ENCODE data around the gene PLCE1.

Gene PLCE1

DNA sequence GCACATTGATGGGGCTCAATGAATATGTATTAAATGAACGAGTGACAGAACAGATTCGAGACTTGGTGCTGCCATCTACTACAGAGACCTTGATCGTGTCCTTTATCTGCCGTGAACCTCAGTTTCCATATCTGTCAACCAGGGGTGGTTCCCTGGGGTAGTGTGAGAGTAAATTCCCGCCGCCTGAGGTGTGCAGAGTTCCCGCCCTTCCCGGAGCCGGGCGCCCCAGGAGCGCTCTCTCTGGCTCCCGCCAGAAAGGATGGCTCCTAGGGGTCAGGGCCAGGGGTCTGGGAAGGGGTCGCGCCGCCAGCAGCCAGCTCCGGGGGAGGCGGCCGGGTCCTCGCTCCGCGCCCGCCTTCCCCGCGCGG, 333 bp upstream of the PLCE1 start:
- in situ Hi-C loops (cut with MboI; ENCODE audit: low sequenced_read_pairs), result no loop called here

DNA sequence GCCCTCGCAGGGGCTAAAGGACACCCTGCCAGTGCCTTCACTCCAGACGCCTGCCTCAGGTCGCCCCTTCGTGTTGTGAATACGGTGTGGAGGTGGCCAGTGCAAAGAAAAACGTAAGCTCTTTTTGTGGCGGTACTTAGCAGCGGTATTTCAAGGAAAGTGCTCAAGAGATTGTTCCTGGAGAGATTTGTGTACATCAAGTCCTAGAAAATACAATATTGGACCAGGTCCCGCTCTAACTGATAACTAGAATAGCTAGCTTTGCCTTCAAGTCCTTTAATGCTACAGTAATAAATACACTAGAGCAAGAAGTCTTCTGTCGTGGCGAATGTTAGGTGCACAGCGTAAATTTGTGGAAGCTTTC, 689 bp downstream of the PLCE1 start:
- in situ Hi-C loops (cut with MboI; ENCODE audit: low sequenced_read_pairs), result no loop called here

DNA sequence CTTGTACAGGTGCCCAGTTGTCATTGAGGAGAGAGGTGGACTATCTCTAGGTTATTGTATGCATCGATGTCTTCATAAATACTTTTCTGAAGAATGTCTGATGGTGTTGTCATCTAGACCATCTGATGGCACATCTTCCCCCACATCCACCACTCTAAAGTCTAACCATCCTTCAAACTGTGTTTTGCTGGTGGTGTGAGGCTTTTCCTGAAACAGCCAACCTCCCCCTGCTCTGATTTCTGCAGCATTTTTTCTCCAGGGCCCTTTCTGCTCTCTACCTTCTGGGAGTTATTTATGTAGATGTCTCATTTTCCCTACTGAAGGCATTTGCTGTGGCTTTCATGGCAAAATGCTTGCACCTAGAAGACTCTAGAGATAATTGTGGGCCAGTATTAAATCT, 1.5 kb downstream of the PLCE1 start:
- in situ Hi-C loops (cut with MboI; ENCODE audit: low sequenced_read_pairs), result no loop called here

DNA sequence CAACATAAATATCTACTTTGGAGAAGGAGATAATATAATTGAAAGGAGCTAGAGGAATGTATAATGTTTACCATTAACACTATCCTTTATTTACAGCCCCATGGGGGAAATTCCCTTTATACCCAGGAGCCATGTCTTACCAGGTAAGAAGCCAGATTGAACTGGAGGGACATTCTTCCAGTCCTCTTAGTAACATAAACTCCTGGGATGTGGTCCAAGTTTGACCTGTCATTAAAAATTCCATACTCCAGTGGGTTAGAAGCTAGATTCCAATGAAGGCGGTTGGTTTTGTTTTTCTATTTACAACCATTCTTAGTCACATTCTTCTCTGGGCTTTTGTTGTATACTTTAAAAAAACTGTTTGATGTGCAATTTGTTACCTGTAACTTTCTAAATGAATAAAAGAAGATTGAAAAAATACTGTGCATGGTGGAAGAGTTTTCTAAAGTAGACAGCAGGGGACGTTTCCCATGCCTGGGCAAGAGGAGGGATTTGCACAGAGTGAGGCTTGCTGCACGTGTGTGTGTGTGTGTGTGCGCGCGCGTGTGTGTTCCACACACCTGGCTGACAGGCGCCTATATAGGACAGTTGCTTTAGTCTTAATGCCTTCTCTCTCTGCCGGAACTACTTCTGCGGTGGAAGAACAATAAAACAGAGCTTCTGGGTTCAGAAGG, 2.0 kb downstream of the PLCE1 start:
- in situ Hi-C loops (cut with MboI; ENCODE audit: low sequenced_read_pairs), result no loop called here

DNA sequence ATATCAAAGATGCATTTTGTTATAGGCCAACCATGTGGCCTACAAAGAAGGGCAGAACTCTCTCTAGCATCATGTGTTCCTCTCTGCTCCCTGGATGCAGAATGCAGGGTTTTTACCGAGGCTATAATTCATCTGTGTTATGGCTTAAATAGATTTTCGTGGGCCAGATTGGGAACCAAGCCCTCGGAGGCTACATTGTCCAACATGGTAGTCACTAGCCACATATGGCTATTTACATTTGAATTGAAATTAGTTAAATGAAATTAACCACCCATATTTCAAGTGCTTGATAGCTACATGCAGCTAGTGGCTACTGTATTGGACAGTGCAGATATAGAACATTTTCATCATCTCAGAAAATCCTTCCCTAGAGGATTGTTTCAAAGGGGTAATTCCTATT, 2.8 kb downstream of the PLCE1 start:
- in situ Hi-C loops (cut with MboI; ENCODE audit: low sequenced_read_pairs), result no loop called here

DNA sequence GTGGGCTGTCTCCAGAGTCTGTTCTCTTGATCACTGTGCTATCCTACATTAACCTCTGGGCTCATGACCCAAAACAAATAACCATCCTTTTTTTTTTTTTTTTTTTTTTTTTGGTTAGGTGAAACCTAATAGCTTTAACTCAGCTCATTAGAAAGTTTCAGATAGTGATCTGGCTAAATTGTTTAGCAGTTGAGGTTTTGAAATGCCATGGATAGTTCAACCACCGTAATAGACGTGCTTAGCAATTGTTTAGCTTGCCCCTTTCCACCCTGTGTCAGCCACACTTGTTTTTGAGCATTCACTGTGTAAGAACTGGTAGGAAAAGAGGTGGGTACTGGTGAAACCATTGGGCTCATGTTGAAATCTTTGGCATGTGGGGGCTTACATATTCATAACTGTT, 3.8 kb downstream of the PLCE1 start:
- in situ Hi-C loops (cut with MboI; ENCODE audit: low sequenced_read_pairs), result no loop called here

DNA sequence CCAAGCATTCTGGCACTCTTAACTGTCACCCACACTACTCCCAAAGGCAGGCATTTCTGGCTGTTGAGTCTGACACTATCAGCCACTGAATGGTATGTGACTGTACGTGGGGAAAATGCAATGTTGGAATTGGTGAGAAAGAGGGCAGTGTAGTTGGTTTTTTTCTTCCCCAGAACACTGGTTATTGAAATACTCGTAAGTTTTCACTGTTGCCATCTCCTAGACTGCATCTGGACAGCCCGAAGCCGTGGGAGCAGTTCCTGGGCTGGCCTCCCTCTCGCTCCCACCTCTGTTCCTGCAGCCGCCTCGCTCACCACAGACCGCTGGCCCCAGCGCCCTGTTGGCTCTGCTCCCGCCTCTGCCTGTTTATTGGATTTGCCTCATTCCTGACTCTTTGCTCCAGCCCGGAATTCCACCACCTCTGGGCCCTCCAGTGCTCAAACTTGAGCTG, 5.7 kb downstream of the PLCE1 start:
- in situ Hi-C loops (cut with MboI; ENCODE audit: low sequenced_read_pairs), result no loop called here

DNA sequence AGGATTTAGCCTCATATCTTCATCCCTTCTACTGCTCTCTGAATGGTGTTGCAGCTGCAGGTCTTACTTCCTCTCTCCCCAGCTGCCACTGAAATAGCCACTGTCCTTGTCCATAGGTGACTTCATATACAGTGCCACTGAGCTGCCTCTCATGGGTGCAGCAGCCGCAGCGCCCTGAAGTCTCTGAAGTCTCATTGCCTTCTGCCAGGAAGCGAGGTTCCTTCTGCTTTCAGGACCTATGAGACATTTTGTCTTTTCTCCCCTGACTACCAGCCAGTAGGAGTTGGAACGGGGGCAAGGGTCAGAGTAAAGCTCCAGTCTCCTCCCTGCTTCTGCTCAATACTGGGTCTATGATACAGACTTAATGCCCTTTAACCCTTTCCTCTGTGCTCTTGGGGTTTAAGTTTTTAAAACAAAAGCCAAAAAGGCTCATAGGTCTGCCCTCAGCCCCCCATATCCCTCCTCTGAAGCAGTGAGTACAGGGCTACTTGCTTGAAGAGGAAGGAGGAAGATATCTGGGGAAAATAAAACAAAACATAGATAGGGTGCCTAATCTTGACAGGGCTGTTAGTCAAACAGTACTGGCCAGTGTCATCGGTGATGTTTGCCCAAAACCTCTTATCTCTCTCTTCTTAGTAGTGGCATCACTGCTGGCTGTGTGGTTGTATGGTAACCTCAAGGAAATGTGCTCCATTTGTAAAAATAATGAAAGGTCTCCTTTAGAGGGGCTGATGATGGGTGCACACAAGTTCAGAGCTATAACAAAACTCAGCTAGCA, 7.1 kb downstream of the PLCE1 start:
- in situ Hi-C loops (cut with MboI; ENCODE audit: low sequenced_read_pairs), result no loop called here

DNA sequence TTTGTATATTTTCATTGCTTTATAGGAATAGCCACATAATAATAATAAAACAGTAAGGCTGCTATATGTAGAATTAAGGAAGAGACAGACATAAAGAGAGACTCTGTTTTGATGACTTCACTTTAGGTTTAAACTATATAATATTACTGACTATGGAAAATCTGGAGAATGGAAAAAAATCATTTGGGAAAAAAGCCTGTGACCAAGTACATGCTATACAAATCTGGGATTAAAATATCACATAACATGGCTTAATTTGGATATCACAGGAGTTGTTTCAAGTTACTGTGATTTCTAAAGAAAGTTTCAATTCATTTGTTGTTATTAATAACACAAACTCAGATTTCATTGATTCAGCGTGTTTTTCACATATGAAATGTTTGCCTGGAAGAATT, 7.7 kb downstream of the PLCE1 start:
- in situ Hi-C loops (cut with MboI; ENCODE audit: low sequenced_read_pairs), result no loop called here

DNA sequence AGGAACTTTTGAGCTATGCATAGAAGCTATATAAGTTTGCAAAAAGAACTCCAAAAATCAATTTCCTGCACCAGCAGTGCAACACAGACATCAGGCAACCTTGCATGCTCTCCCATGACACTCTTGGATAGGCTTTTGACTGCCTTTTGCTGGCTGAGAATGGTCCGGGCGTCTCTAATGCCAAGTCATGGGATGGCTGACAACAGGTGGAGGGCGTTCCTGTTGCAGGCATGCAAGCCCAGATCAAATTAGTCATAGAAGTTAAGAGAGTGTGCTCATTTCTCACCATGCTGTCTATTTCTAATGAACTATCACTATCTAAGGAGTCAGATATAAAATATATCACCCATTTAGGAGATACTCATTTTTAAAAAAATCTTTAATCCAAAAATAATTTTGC, 8.4 kb downstream of the PLCE1 start:
- in situ Hi-C loops (cut with MboI; ENCODE audit: low sequenced_read_pairs), result no loop called here

DNA sequence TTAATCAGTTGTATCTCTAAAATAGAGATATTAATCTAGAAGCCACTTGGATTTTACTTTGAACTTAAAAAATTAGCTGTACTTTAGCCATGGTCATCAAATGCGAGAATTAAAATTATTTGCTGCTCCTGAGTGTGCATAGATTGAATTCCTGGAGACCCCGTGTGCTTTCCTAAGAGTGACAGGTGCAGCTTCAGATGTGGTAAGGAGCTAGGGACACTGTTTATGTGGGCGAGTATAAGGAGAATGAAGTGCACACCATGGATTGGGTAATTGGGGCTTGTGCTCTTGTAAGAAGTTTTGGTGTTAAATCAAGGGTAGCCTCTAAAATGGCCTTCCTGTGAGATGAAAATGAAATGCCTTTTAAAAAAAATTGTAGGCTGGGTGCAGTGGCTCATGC, 9.8 kb downstream of the PLCE1 start:
- in situ Hi-C loops (cut with MboI; ENCODE audit: low sequenced_read_pairs), result no loop called here

DNA sequence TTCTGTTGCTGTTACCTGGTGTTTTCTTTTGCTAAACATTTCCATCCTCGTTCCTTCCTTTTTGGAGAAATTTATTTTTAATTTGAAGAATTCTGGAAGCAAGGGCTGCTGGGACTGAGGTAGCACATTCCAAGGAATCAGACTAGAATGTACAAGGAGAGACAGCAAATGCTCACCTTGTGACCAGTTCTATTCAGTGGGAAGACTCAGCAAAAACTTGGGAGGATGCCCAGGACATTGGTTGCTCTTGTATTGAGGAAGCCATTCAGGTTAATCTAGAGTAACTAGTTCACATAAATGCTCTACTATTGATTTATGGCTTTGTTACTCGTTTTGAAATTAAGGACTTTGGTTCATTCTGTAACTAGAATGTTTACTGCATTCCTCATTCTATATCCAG, 11.3 kb downstream of the PLCE1 start:
- in situ Hi-C loops (cut with MboI; ENCODE audit: low sequenced_read_pairs), result no loop called here

DNA sequence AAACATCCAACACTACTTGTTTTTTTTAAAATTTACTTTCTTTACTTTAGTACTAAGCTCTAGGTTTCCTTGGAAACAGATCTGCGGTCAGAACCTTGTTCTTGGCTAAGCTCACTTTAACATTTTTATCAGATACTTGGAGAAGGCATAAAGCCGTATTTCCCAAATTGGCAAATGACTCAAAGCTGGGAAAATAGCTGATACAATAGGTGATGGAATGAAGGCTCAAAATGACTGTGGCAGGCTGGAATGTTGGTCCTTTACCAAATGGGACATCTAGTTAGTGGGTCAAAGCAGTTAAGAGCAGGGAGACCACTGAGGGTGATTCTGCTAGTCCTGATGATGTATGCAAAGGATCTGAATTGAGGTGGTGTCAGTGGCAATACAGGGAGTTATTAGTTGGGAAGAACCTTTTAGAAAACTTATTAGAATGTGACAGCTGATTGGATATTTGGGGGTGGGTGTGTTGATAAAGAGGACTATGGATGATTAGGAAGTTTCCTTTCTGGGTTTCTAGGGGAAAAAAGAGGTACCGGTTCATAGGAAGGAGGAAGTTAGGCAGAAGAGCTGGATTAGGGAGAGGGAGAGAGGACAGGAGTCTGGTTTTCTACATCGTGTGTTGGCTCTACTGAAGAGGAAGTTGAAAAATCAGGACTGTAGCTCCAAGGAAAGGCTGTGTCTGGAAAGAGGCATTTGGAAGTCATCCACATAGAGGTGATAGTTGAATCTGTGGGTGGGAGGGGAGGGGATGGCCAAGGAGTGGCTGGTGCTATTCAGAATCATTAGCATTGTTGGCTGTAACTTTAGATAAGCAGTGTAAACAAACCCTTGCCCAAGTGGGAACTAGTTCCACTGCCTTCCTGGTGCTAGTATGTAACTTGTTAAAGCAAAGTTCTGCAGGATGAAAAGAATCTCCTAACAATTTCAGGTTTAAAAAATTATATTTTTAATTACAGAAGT, 13.1 kb downstream of the PLCE1 start:
- in situ Hi-C loops (cut with MboI; ENCODE audit: low sequenced_read_pairs), result no loop called here

DNA sequence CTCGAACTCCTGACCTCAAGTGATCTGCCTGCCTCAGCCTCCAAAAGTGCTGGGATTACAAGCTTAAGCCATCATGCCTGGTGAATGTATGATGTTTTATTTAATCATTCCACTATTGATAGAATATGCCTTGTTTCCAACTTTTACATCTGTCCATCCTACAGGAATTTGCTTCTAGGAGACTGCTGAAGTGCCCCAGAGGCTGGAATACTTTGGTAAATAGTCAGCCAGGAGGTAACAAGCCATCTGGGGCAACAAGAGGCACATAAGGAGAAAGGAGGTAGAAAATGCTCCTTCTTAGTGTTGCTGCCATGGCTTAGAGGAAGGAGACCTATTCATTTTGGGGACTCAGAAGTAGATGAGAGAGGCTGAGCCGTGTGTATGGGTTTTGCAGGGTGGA, 14.8 kb downstream of the PLCE1 start:
- in situ Hi-C loops (cut with MboI; ENCODE audit: low sequenced_read_pairs), result no loop called here

DNA sequence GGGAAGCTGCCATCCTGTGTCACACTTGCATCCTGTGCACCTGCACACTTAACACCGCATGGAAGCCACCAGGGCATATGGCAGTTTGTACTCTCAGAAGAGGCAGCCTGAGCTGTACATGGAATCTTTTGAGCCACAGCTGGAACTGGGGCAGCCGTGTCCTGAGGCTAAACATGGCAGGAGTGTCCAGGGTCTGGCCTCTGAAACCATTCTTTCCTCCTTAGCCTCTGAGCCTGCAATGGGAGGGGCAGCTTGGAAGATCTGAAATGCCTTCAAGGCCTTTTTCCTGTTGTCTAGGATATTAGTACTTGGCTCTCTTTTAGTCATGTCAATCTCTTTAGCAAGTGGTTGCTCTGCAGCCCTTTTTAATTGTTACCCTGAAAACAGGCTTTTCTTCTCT, 16.4 kb downstream of the PLCE1 start:
- in situ Hi-C loops (cut with MboI; ENCODE audit: low sequenced_read_pairs), result no loop called here

DNA sequence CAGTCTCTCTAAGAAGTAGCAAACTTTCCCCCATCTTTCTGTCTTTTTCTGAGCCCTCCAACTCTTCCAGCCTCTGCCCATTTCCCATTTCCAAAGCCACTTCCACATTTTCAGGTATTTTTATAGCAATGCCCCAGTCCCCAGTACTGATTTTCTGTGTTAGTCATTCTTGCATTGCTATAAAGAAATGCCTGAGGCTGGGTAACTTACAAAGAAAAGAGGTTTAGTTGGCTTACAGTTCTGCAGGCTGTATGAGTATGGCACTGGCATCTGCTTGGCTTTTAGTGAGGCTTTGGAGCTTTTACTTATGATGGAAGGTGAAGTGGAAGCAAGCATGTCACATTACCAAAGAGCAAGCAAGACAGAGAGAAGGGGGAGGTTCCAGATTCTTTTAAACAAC, 17.2 kb downstream of the PLCE1 start:
- in situ Hi-C loops (cut with MboI; ENCODE audit: low sequenced_read_pairs), result no loop called here

DNA sequence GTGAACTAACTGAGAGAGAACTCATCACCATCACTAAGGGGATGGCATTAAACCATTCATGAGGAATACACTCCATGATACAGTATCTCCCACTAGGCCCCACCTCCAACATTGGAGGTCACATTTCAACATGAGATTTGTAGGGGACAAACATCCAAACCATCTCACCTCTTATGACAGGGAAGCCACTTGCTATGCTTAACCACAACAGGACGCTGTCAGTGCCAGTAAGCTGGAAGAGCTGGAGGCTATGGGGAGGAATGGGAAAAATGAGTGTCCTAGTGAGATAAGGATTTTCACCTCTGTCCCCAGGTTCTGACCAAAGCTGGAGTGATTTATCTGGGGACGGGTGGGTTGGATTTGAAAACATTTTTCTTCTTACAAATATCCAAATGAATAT, 17.6 kb downstream of the PLCE1 start:
- in situ Hi-C loops (cut with MboI; ENCODE audit: low sequenced_read_pairs), result no loop called here

DNA sequence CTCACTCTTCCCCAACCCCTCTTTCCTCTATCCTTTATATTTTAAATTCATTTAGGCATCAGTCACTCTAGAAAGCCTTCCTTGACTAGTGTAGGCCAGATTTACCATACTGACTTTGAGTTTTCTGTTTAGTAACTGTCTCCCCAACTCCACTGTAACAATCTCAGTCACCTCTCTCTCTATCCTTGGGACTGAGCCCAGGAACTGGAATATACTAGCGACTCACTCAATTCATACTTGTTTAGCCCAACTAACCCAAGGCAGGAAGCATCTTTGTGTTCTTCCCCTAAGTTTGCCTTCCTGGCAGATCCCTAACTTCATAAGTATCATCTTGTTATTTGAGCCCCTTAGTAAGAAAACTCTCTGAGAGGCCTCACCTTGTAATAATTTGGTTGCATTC, 19.1 kb downstream of the PLCE1 start:
- in situ Hi-C loops (cut with MboI; ENCODE audit: low sequenced_read_pairs), result no loop called here

DNA sequence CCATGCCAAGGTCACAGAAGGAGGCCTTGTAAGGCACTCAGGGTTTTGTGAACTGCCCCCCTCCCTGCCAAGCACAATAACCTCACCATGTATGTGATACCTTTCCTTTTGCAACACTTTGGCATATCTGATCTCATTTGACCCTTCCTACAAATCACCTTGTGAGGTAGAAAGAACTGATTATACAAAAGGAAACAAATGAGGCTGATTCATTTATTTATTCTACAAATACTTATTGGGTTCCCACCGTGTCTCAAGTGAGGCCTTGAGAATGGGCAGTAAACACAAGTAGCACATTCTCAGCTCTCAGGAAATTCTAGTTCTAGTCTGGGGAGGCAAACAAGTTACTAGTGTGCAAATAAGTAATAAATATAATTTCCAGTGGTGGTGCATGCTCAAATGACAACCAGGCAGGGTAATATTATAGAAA, 19.6 kb downstream of the PLCE1 start:
- in situ Hi-C loops (cut with MboI; ENCODE audit: low sequenced_read_pairs), result no loop called here

DNA sequence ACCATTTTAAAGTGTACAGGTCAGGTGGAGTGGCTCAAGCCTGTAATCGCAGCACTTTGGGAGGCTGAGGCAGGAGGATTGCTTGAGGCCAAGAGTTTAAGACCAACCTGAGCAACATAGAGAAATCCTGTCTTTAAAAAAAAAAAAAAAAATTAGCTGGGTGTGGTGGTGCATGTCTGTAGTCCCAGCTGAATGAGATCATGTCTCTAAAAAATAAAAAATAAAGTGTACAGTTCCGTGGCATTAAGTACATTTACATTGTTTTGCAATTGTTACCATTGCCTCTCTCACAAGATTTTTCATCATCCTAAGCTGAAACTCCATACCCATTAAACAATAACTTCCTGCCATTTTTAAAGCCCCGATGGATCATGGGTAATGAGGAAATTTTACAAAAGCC, 20.6 kb downstream of the PLCE1 start:
- in situ Hi-C loops (cut with MboI; ENCODE audit: low sequenced_read_pairs), result no loop called here

All from HL-60/S4 (cell line).